HCT116 (cell line): ENCODE measurements around the gene LRRC51. TPM values are rescaled to one million over a fixed set of nuclear protein-coding genes. Genes with fewer than 3 reads are reported as not detected.

Experiments
- ATAC-seq: fragments of 200-7000 bp; cut with Tn5 transposase; 2 replicates; pipeline ENCODE4 v1.9.1; 2020; ENCODE audit warnings: mild to moderate bottlenecking, moderate library complexity
- BruUV-seq: library from RNA; stranded (reverse); fragments of 400-500 nt; replicated peaks from 2 replicates; lab custom pipeline; 2021; lab: Mats Ljungman, UMichigan
- CTCF ChIA-PET: fragments of 300-600 bp; sonication (Branson Sonifier 250); formaldehyde crosslinking; loops from one replicate; lab custom pipeline; 2021; ENCODE audit warnings: antibody characterized with exemption; lab: Charles Lee
- POLR2A ChIA-PET: fragments of 300-600, 350-600 bp; sonication (Branson Sonifier 250); formaldehyde crosslinking; loops from one replicate; lab custom pipeline; 2021; ENCODE audit warnings: antibody characterized with exemption; lab: Charles Lee
- RAD21 ChIA-PET, 2 experiments: fragments of 300-600 bp; sonication (Branson Sonifier 250); formaldehyde crosslinking; loops; one replicate each; lab custom pipeline; 2023; ENCODE audit warnings: low total read pairs in 2 of 2; ENCODE audit not compliant: uncharacterized antibody in 2 of 2, unreplicated experiment in 2 of 2, low non-redundant PET in 1 of 2; lab: Charles Lee
- DNase-seq: peaks from one replicate; pipeline ENCODE4 v3.0.0-alpha.2; 2010; ENCODE audit warnings: low read depth, low spot score
- H2AFZ ChIP-seq: fragments of 200-600 bp; shearing (Covaris generic), sonication (generic); 2 replicates; pipeline ENCODE4 v1.6.1; 2017; ENCODE audit warnings: low read depth, mixed run types, mixed read lengths, antibody characterized with exemption, low read length; ENCODE audit not compliant: poor library complexity, severe bottlenecking
- H3K27ac ChIP-seq: 2 replicates; pipeline ENCODE4 v1.5.1; 2012; ENCODE audit warnings: low read depth, low read length
- H3K27me3 ChIP-seq: fragments of 200-600 bp; sonication (generic); 2 replicates; pipeline ENCODE4 v1.6.1; 2016; ENCODE audit warnings: mixed run types, low read length, mixed read lengths; ENCODE audit not compliant: insufficient read depth
- H3K36me3 ChIP-seq, 2 experiments: fragments of 200-500 bp in 1 of 2; fragments of 200-600 bp in 1 of 2; sonication (Bioruptor generic) in 1 of 2; sonication (generic) in 1 of 2; 2 replicates each; pipeline versions ENCODE4 v1.5.1 to v1.6.1; 2014 to 2016; ENCODE audit warnings: low read length in 2 of 2, inconsistent platforms in 1 of 2, mixed read lengths in 1 of 2, mixed run types in 1 of 2; ENCODE audit not compliant: insufficient read depth in 2 of 2, control insufficient read depth in 1 of 2
- H3K4me1 ChIP-seq, 2 experiments: fragments of 200-600 bp in 1 of 2; sonication (generic) in 1 of 2; 2 replicates each; pipeline versions ENCODE4 v1.5.1 to v1.6.1; 2012 to 2017; ENCODE audit warnings: low read length in 2 of 2, inconsistent platforms in 1 of 2, mild to moderate bottlenecking in 1 of 2, mixed read lengths in 1 of 2, mixed run types in 1 of 2, moderate library complexity in 1 of 2; ENCODE audit not compliant: insufficient read depth in 2 of 2, control insufficient read depth in 1 of 2
- H3K4me2 ChIP-seq: fragments of 200-600 bp; sonication (generic); 2 replicates; pipeline ENCODE4 v1.6.1; 2017; ENCODE audit warnings: mixed run types, low read length, mixed read lengths
- H3K4me3 ChIP-seq, 2 experiments: fragments of 200-600 bp in 1 of 2; sonication (generic) in 1 of 2; replicated peaks in 1 of 2; 2 replicates each; pipeline ENCODE4 v1.5.1; 2011 to 2016; ENCODE audit warnings: low read length in 2 of 2, control low read depth in 1 of 2, low read depth in 1 of 2, mild to moderate bottlenecking in 1 of 2, mixed read lengths in 1 of 2, mixed run types in 1 of 2
- H3K79me2 ChIP-seq: fragments of 200-600 bp; sonication (generic); 2 replicates; pipeline ENCODE4 v1.6.1; 2017; ENCODE audit warnings: mild to moderate bottlenecking, mixed run types, low read length, moderate library complexity, mixed read lengths; ENCODE audit not compliant: insufficient read depth
- H3K9ac ChIP-seq: fragments of 200-600 bp; sonication (generic); 2 replicates; pipeline ENCODE4 v1.6.1; 2016; ENCODE audit warnings: low read length, mixed read lengths
- H3K9me2 ChIP-seq: fragments of 200-600 bp; sonication (generic), shearing (Covaris generic); 2 replicates; pipeline ENCODE4 v1.6.1; 2017; ENCODE audit warnings: mixed run types, mild to moderate bottlenecking, moderate library complexity; ENCODE audit not compliant: insufficient read depth
- H3K9me3 ChIP-seq, 2 experiments: fragments of 200-500 bp in 1 of 2; fragments of 200-600 bp in 1 of 2; sonication (Bioruptor generic) in 1 of 2; sonication (generic) in 1 of 2; 2 replicates each; pipeline ENCODE4 v1.6.1; 2014 to 2017; ENCODE audit warnings: low read length in 2 of 2, mixed read lengths in 2 of 2, inconsistent platforms in 1 of 2, low read depth in 1 of 2, mild to moderate bottlenecking in 1 of 2, mixed run types in 1 of 2, moderate library complexity in 1 of 2; ENCODE audit not compliant: control insufficient read depth in 1 of 2, insufficient read depth in 1 of 2
- H4K20me1 ChIP-seq: fragments of 200-600 bp; sonication (generic), shearing (Covaris generic); 2 replicates; pipeline ENCODE4 v1.6.1; 2017; ENCODE audit warnings: mixed run types, mild to moderate bottlenecking, moderate library complexity; ENCODE audit not compliant: insufficient read depth
- CBX3 ChIP-seq: IDR thresholded peaks from 2 replicates; pipeline ENCODE4 v1.6.1; 2012; ENCODE audit warnings: low read depth
- CEBPB ChIP-seq: IDR thresholded peaks from 2 replicates; pipeline ENCODE4 v1.6.1; 2012; ENCODE audit warnings: low read depth
- ELF1 ChIP-seq: IDR thresholded peaks from 2 replicates; pipeline ENCODE4 v1.6.1; 2012; ENCODE audit warnings: low read depth, borderline replicate concordance
- FOSL1 ChIP-seq: IDR thresholded peaks from 2 replicates; pipeline ENCODE4 v1.6.1; 2012; ENCODE audit warnings: low read depth
- JUND ChIP-seq: IDR thresholded peaks from 2 replicates; pipeline ENCODE4 v1.6.1; 2012
- POLR2A ChIP-seq: IDR thresholded peaks from 2 replicates; pipeline ENCODE4 v1.7.0; 2011; ENCODE audit warnings: borderline replicate concordance; ENCODE audit not compliant: insufficient read depth, insufficient read length; ENCODE audit errors: extremely low read depth
- POLR2AphosphoS5 ChIP-seq: IDR thresholded peaks from 2 replicates; pipeline ENCODE4 v1.6.1; 2011; ENCODE audit warnings: mild to moderate bottlenecking, low read depth, low read length, moderate library complexity
- RAD21 ChIP-seq: IDR thresholded peaks from 2 replicates; pipeline ENCODE4 v1.6.1; 2012; ENCODE audit warnings: low read depth, mild to moderate bottlenecking
- SIN3A ChIP-seq: IDR thresholded peaks from 2 replicates; pipeline ENCODE4 v1.6.1; 2012; ENCODE audit warnings: low read depth
- SP1 ChIP-seq: IDR thresholded peaks from 2 replicates; pipeline ENCODE4 v1.6.1; 2012; ENCODE audit warnings: low read depth
- SRF ChIP-seq: IDR thresholded peaks from 2 replicates; pipeline ENCODE4 v1.6.1; 2012; ENCODE audit warnings: low read depth
- TCF7L2 ChIP-seq: IDR thresholded peaks from 2 replicates; pipeline ENCODE4 v1.7.0; 2011; ENCODE audit warnings: borderline replicate concordance, inconsistent platforms; ENCODE audit not compliant: insufficient read depth, insufficient read length; ENCODE audit errors: extremely low read depth
- intact Hi-C: fragments of 100-400 bp; cut with micrococcal nuclease; formaldehyde crosslinking; loops from 2 replicates; pipeline ENCODE4 v1.10.0; 2022
- total RNA-seq: library from RNA; stranded (reverse); gene quantifications from one replicate; pipeline ENCODE4 v1.2.1, GENCODE V29; 2021; ENCODE audit not compliant: unreplicated experiment
- TF ChIP-seq, protein P1 (sequence below): IDR thresholded peaks from 2 replicates; pipeline ENCODE4 v1.6.1; 2012
- TF ChIP-seq, protein P2 (sequence below): IDR thresholded peaks from 2 replicates; pipeline ENCODE4 v1.6.1; 2011; ENCODE audit warnings: mild to moderate bottlenecking, low read length, moderate library complexity; ENCODE audit not compliant: insufficient replicate concordance; ENCODE audit errors: extremely low read depth

LRRC51 gene
- total RNA-seq, 1 experiment from 2014 or later = 10.8 TPM

DNA sequence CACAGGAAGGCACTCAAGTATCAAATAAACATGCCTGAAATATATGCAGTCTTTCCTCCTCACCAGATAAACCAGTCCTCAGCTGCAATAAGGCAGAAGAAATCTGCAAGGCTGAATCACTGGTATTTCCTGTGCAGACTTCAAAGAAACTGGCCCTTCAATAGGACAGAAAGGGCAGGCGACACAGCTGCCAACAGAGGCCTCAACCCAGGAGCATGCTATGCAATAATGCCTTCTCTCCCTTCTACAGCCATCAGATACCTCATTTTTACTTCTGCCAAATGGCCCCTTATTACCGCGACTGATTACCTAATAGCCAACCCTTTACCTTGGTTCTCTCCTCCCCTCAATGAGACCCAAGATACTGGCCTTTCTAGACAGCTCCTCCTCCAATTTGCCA lies 8.3 kb upstream of the LRRC51 start:
- BruUV-seq = no TSS peak
- peak overlapping the region; percentile 66 for H3K4me2 ChIP-seq
- CTCF ChIA-PET = interaction anchor here (1.4 to 2.6 kb wide), 2 partner anchors 12 to 47 kb away, joined by 3 to 11 read pairs; no protein-coding TSS in a partner anchor
- no peaks in the 10 kb centered on the region for H3K9me2 ChIP-seq
- peak; percentile 83 for TF ChIP-seq SP1
- TF ChIP-seq POLR2AphosphoS5 = peak; percentile 45; the same call in 1 of the 2 replicates
- peak; percentile 79 for TF ChIP-seq CBX3
- peak; percentile 77 for TF ChIP-seq JUND
- peak; percentile 87 for TF ChIP-seq SIN3A
- TF ChIP-seq, protein P1, sequence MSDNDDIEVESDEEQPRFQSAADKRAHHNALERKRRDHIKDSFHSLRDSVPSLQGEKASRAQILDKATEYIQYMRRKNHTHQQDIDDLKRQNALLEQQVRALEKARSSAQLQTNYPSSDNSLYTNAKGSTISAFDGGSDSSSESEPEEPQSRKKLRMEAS = peak; percentile 81
- TF ChIP-seq SRF = peak; percentile 47; the same call in 1 of the 2 replicates
- 0 out of 2 replicates have a peak, but pooled peaks have one; percentile 13 for TF ChIP-seq RAD21
- peak; percentile 53; the same call in 1 of the 2 replicates for TF ChIP-seq FOSL1
- peak; percentile 55 for TF ChIP-seq TCF7L2
- no peak for TF ChIP-seq POLR2A
- TF ChIP-seq, protein P2, sequence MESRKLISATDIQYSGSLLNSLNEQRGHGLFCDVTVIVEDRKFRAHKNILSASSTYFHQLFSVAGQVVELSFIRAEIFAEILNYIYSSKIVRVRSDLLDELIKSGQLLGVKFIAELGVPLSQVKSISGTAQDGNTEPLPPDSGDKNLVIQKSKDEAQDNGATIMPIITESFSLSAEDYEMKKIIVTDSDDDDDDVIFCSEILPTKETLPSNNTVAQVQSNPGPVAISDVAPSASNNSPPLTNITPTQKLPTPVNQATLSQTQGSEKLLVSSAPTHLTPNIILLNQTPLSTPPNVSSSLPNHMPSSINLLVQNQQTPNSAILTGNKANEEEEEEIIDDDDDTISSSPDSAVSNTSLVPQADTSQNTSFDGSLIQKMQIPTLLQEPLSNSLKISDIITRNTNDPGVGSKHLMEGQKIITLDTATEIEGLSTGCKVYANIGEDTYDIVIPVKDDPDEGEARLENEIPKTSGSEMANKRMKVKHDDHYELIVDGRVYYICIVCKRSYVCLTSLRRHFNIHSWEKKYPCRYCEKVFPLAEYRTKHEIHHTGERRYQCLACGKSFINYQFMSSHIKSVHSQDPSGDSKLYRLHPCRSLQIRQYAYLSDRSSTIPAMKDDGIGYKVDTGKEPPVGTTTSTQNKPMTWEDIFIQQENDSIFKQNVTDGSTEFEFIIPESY = no peak
- peak; percentile 79 for TF ChIP-seq CEBPB
- TF ChIP-seq ELF1 = no peak
- TF ChIP-seq, all 23 proteins: peak for 11
- peak; percentile 59 for DNase-seq
- Histone ChIP-seq H2AFZ (no peak overlapping the region), H3K27ac (peak overlapping the region; percentile 76), H3K27me3 (no peaks in the 10 kb centered on the region), H3K4me3 (peak overlapping the region; percentile 13 to 36), H3K9me3 (no peaks in the 10 kb centered on the region), H3K79me2 (peaks cover 95% of the 10 kb centered on the region), H3K9ac (peak overlapping the region; percentile 35), H3K4me1 (peaks cover 48 to 65% of the 10 kb centered on the region in 2 experiments), H3K36me3 (peaks cover 5 to 7% of the 10 kb centered on the region in 2 experiments; a peak in 2 of 4 replicates), H4K20me1 (no peaks in the 10 kb centered on the region; the same call in 1 of the 2 replicates)
- intact Hi-C loops = no loop called here
- peak; percentile 77 for ATAC-seq
- ChIA-PET POLR2A (interaction anchor here (0.7 kb wide), 2 partner anchors 8 to 46 kb away, joined by 3 to 4 read pairs; no protein-coding TSS in a partner anchor), RAD21 (interaction anchor here in 1 of 2 experiments (1.6 kb wide), 1 partner anchor 47 kb away, joined by 14 read pairs; no protein-coding TSS in a partner anchor)
